HepG2 (cell line): ENCODE measurements around the gene NOX3.

Experiments
- CEBPB ChIP-seq: IDR thresholded peaks from 2 replicates; pipeline ENCODE4 v1.6.1; 2011; ENCODE audit warnings: low read depth, low read length, improper control_type of control experiment, borderline replicate concordance
- FOXO4 ChIP-seq: sonication (generic); formaldehyde crosslinking; conservative IDR thresholded peaks from 2 replicates; pipeline ENCODE4 v1.8.1; 2023; ENCODE audit warnings: missing genetic modification reagents
- GMEB1 ChIP-seq: sonication (generic); formaldehyde crosslinking; IDR thresholded peaks from 2 replicates; pipeline ENCODE4 v1.5.1; 2020; ENCODE audit warnings: missing genetic modification reagents, mild to moderate bottlenecking, borderline replicate concordance
- SIN3A ChIP-seq: IDR thresholded peaks from 2 replicates; pipeline ENCODE4 v1.6.1; 2011; ENCODE audit warnings: low read depth, mild to moderate bottlenecking, control low read depth, low read length, borderline replicate concordance
- ZNF780A ChIP-seq: sonication (generic); formaldehyde crosslinking; IDR thresholded peaks from 2 replicates; pipeline ENCODE4 v1.8.0; 2022; ENCODE audit warnings: mild to moderate bottlenecking, missing genetic modification reagents, moderate library complexity
- ZSCAN20 ChIP-seq: sonication (generic); formaldehyde crosslinking; IDR thresholded peaks from 2 replicates; pipeline ENCODE4 v1.4.0; 2020; ENCODE audit warnings: missing genetic modification reagents, mild to moderate bottlenecking, borderline replicate concordance
- TF ChIP-seq, protein P1 (sequence below), 2 experiments: IDR thresholded peaks; 2 replicates each; pipeline ENCODE4 v1.6.1; 2011 to 2012; ENCODE audit warnings: low read length in 2 of 2, borderline replicate concordance in 1 of 2, low read depth in 1 of 2, mild to moderate bottlenecking in 1 of 2, moderate library complexity in 1 of 2

GRCh38 chr6:155349956-155350355, 105.7 kb downstream of the NOX3 start:
- TF ChIP-seq, protein P1, sequence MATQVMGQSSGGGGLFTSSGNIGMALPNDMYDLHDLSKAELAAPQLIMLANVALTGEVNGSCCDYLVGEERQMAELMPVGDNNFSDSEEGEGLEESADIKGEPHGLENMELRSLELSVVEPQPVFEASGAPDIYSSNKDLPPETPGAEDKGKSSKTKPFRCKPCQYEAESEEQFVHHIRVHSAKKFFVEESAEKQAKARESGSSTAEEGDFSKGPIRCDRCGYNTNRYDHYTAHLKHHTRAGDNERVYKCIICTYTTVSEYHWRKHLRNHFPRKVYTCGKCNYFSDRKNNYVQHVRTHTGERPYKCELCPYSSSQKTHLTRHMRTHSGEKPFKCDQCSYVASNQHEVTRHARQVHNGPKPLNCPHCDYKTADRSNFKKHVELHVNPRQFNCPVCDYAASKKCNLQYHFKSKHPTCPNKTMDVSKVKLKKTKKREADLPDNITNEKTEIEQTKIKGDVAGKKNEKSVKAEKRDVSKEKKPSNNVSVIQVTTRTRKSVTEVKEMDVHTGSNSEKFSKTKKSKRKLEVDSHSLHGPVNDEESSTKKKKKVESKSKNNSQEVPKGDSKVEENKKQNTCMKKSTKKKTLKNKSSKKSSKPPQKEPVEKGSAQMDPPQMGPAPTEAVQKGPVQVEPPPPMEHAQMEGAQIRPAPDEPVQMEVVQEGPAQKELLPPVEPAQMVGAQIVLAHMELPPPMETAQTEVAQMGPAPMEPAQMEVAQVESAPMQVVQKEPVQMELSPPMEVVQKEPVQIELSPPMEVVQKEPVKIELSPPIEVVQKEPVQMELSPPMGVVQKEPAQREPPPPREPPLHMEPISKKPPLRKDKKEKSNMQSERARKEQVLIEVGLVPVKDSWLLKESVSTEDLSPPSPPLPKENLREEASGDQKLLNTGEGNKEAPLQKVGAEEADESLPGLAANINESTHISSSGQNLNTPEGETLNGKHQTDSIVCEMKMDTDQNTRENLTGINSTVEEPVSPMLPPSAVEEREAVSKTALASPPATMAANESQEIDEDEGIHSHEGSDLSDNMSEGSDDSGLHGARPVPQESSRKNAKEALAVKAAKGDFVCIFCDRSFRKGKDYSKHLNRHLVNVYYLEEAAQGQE (IDR thresholded peaks at IDR 0.05; ENCODE audit: borderline replicate concordance in 1 of 2, low read depth in 1 of 2, low read length in 2 of 2) = no peak
- no peak for TF ChIP-seq FOXO4 (CRISPR knock-in tag)
- no peak for TF ChIP-seq SIN3A
- no peak for TF ChIP-seq CEBPB
- TF ChIP-seq ZNF780A (CRISPR knock-in tag) = no peak
- no peak for TF ChIP-seq GMEB1 (CRISPR knock-in tag)
- no peak for TF ChIP-seq ZSCAN20 (CRISPR knock-in tag)
